AG20443 (cell line): Measurements from ENCODE around the gene ARHGAP6.

Experiments
- DNase-seq: peaks from one replicate; pipeline ENCODE4 v3.0.0; 2012; ENCODE audit warnings: low spot score, mixed read lengths

ARHGAP6 gene

GRCh38 chrX:11665168-11666111 is at the start of gene ARHGAP6:
TSS of gene ARHGAP6 (minus strand) at chrX:11665920. CDS start at chrX:11664828, 1,092 bp downstream.
- DNase-seq: peak; percentile 63

GRCh38 chrX:11704725-11705495 is 39.2 kb upstream of the ARHGAP6 start:
- peak; percentile 25 for DNase-seq

GRCh38 chrX:11703855-11704254 is 38.1 kb upstream of the ARHGAP6 start:
- DNase-seq: no peak

GRCh38 chrX:11702965-11703631 is 37.4 kb upstream of the ARHGAP6 start:
- no peak for DNase-seq

GRCh38 chrX:11702420-11702819 is 36.7 kb upstream of the ARHGAP6 start:
- DNase-seq: no peak

- no peak for DNase-seq
Observed at GRCh38 chrX:11698702-11699101, 33.0 kb upstream of the ARHGAP6 start.

- no peak for DNase-seq
Observed at GRCh38 chrX:11688201-11688600, 22.5 kb upstream of the ARHGAP6 start.

GRCh38 chrX:11687157-11687556 is 21.4 kb upstream of the ARHGAP6 start:
- DNase-seq: no peak

GRCh38 chrX:11683057-11683456 is 17.3 kb upstream of the ARHGAP6 start:
- DNase-seq: no peak

GRCh38 chrX:11678158-11678557 is 12.4 kb upstream of the ARHGAP6 start:
- no peak for DNase-seq

GRCh38 chrX:11672213-11672612 is 6.5 kb upstream of the ARHGAP6 start:
- no peak for DNase-seq

- DNase-seq: no peak
Observed at GRCh38 chrX:11670316-11670715, 4.6 kb upstream of the ARHGAP6 start.

- no peak for DNase-seq
Observed at GRCh38 chrX:11666952-11667685, 1.4 kb upstream of the ARHGAP6 start.

- DNase-seq: peak; percentile 14
Observed at GRCh38 chrX:11666164-11666563, 444 bp upstream of the ARHGAP6 start.

GRCh38 chrX:11664211-11665167 is 1.2 kb downstream of the ARHGAP6 start:
- peak; percentile 10 for DNase-seq

GRCh38 chrX:11663875-11664210 is 1.9 kb downstream of the ARHGAP6 start:
- no peak for DNase-seq

- DNase-seq: no peak
Observed at GRCh38 chrX:11655282-11656015, 10.3 kb downstream of the ARHGAP6 start.

- no peak for DNase-seq
Observed at GRCh38 chrX:11648705-11649519, 16.8 kb downstream of the ARHGAP6 start.

GRCh38 chrX:11647138-11647537 is 18.6 kb downstream of the ARHGAP6 start:
- no peak for DNase-seq
